Tibial nerve (tissue), 4 donors: ENCODE data around the gene WTIP. TPM values are rescaled to one million over a fixed set of nuclear protein-coding genes. Genes with fewer than 3 reads are reported as not detected.
A peak's percentile ranks its signal among the peaks of the same experiment; 100 is the strongest.

Experiments
- DNase-seq, 2 donors: peaks; one replicate each; pipeline ENCODE4 v3.0.0-alpha.2; 2019; ENCODE audit warnings: low spot score in 2 of 2
- H3K27ac ChIP-seq, 4 donors: fragments of 200-600 bp; sonication (generic) in 3 of 4; one replicate each; pipeline ENCODE4 v1.5.1; 2017 to 2019; ENCODE audit warnings: mild to moderate bottlenecking in 1 of 4
- H3K27me3 ChIP-seq, 2 donors: fragments of 200-600 bp; sonication (generic) in 1 of 2; one replicate each; pipeline versions ENCODE4 v1.5.1 to v1.6.0; 2017 to 2019
- H3K36me3 ChIP-seq, 3 donors: fragments of 200-600 bp; sonication (generic); one replicate each; pipeline ENCODE4 v1.5.1; 2018 to 2019
- H3K4me1 ChIP-seq, 4 donors: fragments of 200-600 bp; sonication (generic) in 3 of 4; one replicate each; pipeline ENCODE4 v1.5.1; 2017 to 2019
- H3K4me3 ChIP-seq, 4 donors: fragments of 200-600 bp; sonication (generic) in 3 of 4; one replicate each; pipeline ENCODE4 v1.5.1; 2017 to 2019; ENCODE audit warnings: mild to moderate bottlenecking in 1 of 4, moderate library complexity in 1 of 4
- H3K9me3 ChIP-seq, 4 donors: fragments of 200-600 bp; sonication (generic) in 3 of 4; one replicate each; pipeline ENCODE4 v1.5.1; 2017 to 2019
- CTCF ChIP-seq, 5 experiments: fragments of 200-600 bp in 3 of 5; fragments of 450-650 bp in 2 of 5; sonication (generic) in 3 of 5; IDR thresholded peaks; one replicate each; pipeline ENCODE4 v1.5.1; 2016 to 2019; ENCODE audit warnings: antibody characterized with exemption in 5 of 5, mild to moderate bottlenecking in 3 of 5, moderate library complexity in 2 of 5
- EP300 ChIP-seq, 2 donors: sonication (generic); formaldehyde crosslinking; IDR thresholded peaks; one replicate each; pipeline ENCODE4 v1.6.1; 2017; ENCODE audit warnings: antibody characterized with exemption in 2 of 2, mild to moderate bottlenecking in 1 of 2
- POLR2A ChIP-seq, 2 donors: fragments of 450-650 bp; IDR thresholded peaks; one replicate each; pipeline ENCODE4 v1.6.1; 2017; ENCODE audit warnings: antibody characterized with exemption in 2 of 2, mild to moderate bottlenecking in 2 of 2, moderate library complexity in 2 of 2
- WGBS, 2 donors: methylation state at CpG; one replicate each; pipeline ENCODE4 v1.1.5; 2018; 5-methylcytosine and 5-hydroxymethylcytosine counted together
- total RNA-seq, 4 donors: library from RNA; depleted of rRNA; stranded (reverse); fragments of >200 nt; gene quantifications; one replicate each; pipeline ENCODE4 v1.1.0, GENCODE V29; 2016

The WTIP gene
- total RNA-seq, 4 donors from 2014 or later: 18.4 to 55.5 (median 30.4) TPM

DNA sequence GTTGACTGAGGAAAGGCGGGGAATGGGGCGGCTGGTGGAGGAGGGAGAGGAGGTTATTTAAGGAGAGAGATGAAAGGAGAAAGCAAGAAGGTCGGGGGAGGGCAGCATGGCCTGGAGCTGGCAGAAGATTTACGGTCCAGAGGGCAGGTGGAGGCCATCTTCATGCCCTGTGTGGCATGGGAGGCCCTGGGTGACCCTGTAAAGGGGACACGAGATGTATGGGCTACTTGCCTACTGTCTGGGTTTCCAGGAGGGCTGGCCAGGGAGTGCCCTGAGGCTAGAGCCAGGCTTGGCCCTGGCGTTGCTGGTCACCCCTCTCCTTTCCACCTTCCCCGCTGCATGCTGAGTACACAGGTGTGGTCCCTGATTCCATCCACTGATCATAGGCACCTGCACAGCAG is 6.1 kb downstream of the WTIP start:
- H3K9me3 ChIP-seq: no peaks in the 10 kb centered on the region
- H3K4me1 ChIP-seq: peaks cover 0 to 55% (median 10%) of the 10 kb centered on the region in 4 donors
- WGBS, 2 donors: 71 to 76% methylated on average over 7 of the region's 7 CpGs
- no peaks in the 10 kb centered on the region for H3K27me3 ChIP-seq
- H3K27ac ChIP-seq: no peak overlapping the region
- peaks cover 0 to 32% (median 0%) of the 10 kb centered on the region in 3 donors for H3K36me3 ChIP-seq
- no peak overlapping the region for H3K4me3 ChIP-seq
- DNase-seq: no peak
- TF ChIP-seq POLR2A (IDR thresholded peaks at IDR 0.05) (no peak), EP300 (IDR thresholded peaks at IDR 0.05) (no peak)

DNA sequence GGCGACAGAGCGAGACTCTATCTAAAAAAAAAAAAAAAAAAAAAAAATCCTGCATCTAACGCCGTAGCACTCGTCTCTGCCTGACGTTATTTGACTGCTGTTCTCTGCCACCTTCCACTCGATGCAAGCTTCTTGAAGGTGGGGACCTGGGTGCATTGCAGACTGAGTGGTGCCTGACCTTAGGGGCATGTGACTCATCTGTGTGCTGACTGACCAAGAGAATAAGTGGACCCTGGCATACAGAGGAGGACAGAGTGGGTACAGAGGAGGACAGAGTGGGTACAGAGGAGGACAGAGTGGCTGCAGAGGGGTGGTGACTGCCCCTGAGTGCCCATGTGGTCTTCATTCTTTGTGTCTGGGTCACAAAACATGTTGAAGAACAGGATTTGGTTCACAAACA is 7.6 kb downstream of the WTIP start:
- Histone ChIP-seq H3K27ac (no peak overlapping the region), H3K4me3 (no peak overlapping the region), H3K27me3 (no peaks in the 10 kb centered on the region), H3K9me3 (no peaks in the 10 kb centered on the region), H3K4me1 (peaks cover 0 to 54% (median 3%) of the 10 kb centered on the region in 4 donors), H3K36me3 (peaks cover 0 to 47% (median 0%) of the 10 kb centered on the region in 3 donors)
- 67 to 78% methylated on average over 7 of the region's 7 CpGs for WGBS, 2 donors
- DNase-seq: no peak
- TF ChIP-seq EP300 (IDR thresholded peaks at IDR 0.05): no peak
- no peak for TF ChIP-seq POLR2A (IDR thresholded peaks at IDR 0.05)
- TF ChIP-seq CTCF (IDR thresholded peaks at IDR 0.05): no peak

GRCh38 chr19:34490141-34490766 is 8.7 kb downstream of the WTIP start:
- Histone ChIP-seq H3K4me3 (no peak overlapping the region), H3K27ac (no peak overlapping the region), H3K9me3 (no peaks in the 10 kb centered on the region), H3K4me1 (peaks cover 0 to 43% (median 0%) of the 10 kb centered on the region in 4 donors), H3K36me3 (peaks cover 0 to 58% (median 0%) of the 10 kb centered on the region in 3 donors), H3K27me3 (no peaks in the 10 kb centered on the region)
- 85 to 88% methylated on average over 18 to 19 of the region's 19 CpGs for WGBS, 2 donors
- TF ChIP-seq EP300 (IDR thresholded peaks at IDR 0.05) (no peak), POLR2A (IDR thresholded peaks at IDR 0.05) (no peak), CTCF (IDR thresholded peaks at IDR 0.05) (no peak)
- no peak for DNase-seq

- WGBS, 2 donors: 80 to 91% methylated on average over 24 of the region's 25 CpGs
- TF ChIP-seq POLR2A (IDR thresholded peaks at IDR 0.05) (no peak), CTCF (IDR thresholded peaks at IDR 0.05) (no peak), EP300 (IDR thresholded peaks at IDR 0.05) (no peak)
- no peaks in the 10 kb centered on the region for H3K27me3 ChIP-seq
- H3K4me1 ChIP-seq: peaks cover 0 to 15% (median 0%) of the 10 kb centered on the region in 4 donors
- H3K27ac ChIP-seq: peak overlapping the region in 1 of 4 donors; percentile 6
- peaks cover 0 to 87% (median 0%) of the 10 kb centered on the region in 3 donors for H3K36me3 ChIP-seq
- no peaks in the 10 kb centered on the region for H3K9me3 ChIP-seq
- no peak overlapping the region for H3K4me3 ChIP-seq
- DNase-seq: no peak
Measured at GRCh38 chr19:34493038-34493648, 11.6 kb downstream of the WTIP start.

DNA sequence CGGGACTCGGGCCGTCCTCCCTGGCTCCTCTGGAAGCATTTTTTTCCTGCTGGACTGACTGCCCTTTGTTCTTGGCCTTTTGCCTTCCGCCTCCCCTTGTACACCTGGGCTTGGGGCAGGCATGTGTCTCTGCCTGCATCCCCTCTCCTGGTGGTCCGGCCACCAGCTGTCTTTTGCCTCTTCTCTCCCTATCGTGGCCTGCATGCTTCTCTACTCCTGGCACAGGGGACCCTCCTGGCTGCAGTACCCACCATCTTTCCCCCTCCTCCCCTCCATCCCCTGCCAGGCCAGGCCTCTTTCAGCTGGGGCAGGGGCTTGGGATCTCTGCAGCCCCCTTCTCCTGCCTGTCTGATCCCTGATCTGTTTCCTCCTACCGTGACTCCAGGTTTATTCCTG is 12.1 kb downstream of the WTIP start:
- H3K4me1 ChIP-seq: peaks cover 0 to 15% (median 0%) of the 10 kb centered on the region in 4 donors
- H3K36me3 ChIP-seq: peaks cover 0 to 92% (median 0%) of the 10 kb centered on the region in 3 donors
- no peaks in the 10 kb centered on the region for H3K27me3 ChIP-seq
- no peak overlapping the region for H3K4me3 ChIP-seq
- H3K9me3 ChIP-seq: no peaks in the 10 kb centered on the region
- DNase-seq: no peak
- TF ChIP-seq CTCF (IDR thresholded peaks at IDR 0.05): no peak
- TF ChIP-seq POLR2A (IDR thresholded peaks at IDR 0.05): no peak
- no peak for TF ChIP-seq EP300 (IDR thresholded peaks at IDR 0.05)
- 91 to 92% methylated on average over 7 of the region's 7 CpGs for WGBS, 2 donors
- H3K27ac ChIP-seq: no peak overlapping the region
